ENCODE data around the gene PEX26.

- TF ChIP-seq POLR2A (IDR thresholded peaks at IDR 0.05; ENCODE audit: low read depth, low read length) = no peak
- TF ChIP-seq MAX (IDR thresholded peaks at IDR 0.05; ENCODE audit: insufficient read depth, insufficient read length) = no peak
- TF ChIP-seq CTCF (IDR thresholded peaks at IDR 0.05; ENCODE audit: extremely low read depth in 1 of 2, insufficient read depth in 1 of 2, low read depth in 1 of 2, low read length in 2 of 2) = no peak
These were observed 31.8 kb downstream of the PEX26 start for GRCh38 chr22:18109410-18110193.

Data from endothelial cell of umbilical vein (primary cell).